ENCODE results near the gene KRTAP10-6. TPM values are rescaled to one million over a fixed set of nuclear protein-coding genes. Genes with fewer than 3 reads are reported as not detected.
A peak's percentile ranks its signal among the peaks of the same experiment; 100 is the strongest.
"Not testable (repeated sequence)": the region's sequence is repeated elsewhere in the genome, so short reads cannot be mapped to it uniquely, and the experiment has no call there.

Gene KRTAP10-6, protein sequence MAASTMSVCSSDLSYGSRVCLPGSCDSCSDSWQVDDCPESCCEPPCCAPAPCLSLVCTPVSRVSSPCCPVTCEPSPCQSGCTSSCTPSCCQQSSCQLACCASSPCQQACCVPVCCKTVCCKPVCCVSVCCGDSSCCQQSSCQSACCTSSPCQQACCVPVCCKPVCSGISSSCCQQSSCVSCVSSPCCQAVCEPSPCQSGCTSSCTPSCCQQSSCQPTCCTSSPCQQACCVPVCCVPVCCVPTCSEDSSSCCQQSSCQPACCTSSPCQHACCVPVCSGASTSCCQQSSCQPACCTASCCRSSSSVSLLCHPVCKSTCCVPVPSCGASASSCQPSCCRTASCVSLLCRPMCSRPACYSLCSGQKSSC
- not detected for total RNA-seq

DNA sequence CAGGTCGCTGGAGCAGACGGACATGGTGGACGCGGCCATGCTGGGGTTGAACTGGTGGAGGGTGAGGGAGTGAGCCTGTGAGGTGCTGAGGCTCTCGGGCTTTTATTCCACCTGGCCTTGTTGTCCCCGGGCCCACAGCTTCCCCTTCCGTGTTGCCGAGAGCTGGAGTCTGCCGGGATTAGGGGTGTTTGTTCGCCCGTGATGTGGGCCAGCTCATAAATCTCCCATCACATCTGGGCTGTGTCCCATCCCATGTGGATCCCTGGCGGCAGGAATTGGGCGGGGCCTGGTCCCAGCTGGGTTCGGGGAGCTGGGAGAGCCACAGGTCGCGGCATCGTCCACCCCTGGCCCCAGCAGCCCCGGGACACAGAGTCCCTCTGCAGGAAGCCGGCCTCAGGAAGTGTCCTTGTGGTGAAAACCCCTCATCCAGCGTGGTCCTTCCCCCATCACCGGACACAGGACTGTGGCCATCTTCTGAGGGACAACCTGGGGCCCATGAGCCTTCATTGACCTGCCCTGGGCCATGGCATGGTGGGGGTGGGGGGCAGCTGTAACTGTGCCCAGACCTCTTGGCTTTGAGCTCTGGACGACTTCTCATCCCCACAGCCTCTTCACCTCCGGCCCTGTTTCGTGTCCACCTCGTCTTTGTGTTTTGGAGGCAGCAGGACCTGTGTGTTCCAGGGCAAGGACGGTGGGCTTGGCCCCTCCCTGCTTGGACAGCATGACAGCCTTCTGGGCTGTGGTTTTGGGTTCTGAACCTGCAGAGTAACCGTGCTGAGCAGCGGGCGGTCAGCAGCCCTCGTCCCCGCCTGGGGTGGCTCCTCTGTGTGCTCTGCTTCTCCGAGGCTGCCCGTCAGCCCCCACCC is at the start of gene KRTAP10-6:
TSS of gene KRTAP10-6 (minus strand) at position 60 of the 866 bp plus-strand sequence. CDS start at position 39, 21 bp downstream.
- peak; percentile 60 for DNase-seq (ENCODE audit: low spot score)
- peak; percentile 56 for ATAC-seq

DNA sequence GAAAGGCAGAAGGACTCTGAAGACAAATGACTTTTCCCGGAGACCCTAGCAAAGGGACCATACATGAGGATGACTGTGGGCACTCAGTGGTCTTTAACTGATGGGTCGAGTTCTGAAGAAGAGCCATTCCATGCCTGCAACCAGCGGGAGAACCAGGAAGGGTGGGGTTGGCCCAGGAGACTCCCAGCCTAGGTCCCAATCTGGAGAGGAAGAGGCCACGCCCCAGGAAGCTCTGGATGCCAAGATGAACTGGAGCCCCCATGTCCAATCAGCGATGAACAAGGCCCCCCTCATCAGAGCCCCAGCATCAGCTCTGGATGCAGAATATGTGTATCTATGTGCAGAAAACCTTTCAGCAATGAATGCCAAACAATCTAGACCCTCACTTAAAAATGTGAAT is 48.5 kb upstream of the KRTAP10-6 start:
- no peak for DNase-seq (ENCODE audit: low spot score)
- ATAC-seq: no peak

DNA sequence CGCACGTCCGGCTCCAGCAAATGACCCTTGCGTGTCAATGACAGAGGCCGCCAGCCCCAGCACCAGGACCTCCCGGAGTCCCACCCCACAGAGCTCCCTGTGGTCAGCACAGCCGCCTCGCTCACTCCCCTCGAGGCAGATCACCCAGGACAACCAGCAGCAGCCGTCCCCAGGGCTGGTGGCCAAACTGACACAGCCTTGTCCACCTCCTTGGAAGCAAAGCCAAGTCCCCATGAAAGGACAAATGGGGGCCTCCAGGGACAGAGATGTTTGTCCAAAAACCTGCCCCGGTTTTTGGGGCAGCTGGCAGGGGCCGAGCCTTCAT is 47.0 kb upstream of the KRTAP10-6 start:
- no peak for DNase-seq (ENCODE audit: low spot score)
- no peak for ATAC-seq

DNA sequence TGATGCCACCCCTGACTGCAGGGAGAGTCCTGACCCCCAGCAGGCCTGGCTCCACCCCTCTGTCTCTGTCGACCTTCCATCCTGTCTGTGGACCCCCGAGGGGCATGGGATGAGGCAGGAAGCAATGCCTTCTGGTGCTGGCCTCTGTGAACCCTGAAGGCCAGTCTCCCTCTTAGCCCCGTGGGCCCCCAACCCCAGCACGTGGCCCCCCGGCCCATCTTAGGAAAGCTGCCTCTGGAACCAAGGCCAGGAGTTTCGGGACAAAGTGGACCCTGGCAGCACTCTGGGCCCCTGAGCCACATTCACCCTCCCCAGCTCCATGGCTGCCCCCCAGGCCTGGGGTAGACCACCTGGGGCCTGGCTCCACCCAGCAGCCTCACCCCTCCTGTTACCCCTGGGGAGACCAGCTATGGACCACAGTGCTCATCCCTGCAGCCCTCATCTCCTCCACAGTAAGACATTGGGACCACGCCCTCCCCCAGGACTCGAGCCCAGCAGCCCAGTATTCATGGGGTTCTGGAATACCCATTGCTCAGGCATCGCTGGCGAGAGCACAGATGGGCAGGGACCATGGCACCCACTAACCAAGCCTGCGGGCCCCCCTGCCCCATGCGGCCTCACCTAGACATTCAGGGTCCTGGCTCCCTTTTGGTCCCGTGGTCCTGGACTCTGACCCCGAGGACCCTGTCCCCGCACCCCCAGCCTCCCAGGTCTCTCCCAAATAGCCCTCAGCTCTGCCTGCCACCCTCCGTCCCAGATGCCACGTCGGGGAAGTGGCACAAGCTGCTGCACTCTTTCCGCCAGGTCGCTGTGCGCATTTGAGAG is 46.4 kb upstream of the KRTAP10-6 start:
- not testable (repeated sequence) for DNase-seq (ENCODE audit: low spot score); ATAC-seq

DNA sequence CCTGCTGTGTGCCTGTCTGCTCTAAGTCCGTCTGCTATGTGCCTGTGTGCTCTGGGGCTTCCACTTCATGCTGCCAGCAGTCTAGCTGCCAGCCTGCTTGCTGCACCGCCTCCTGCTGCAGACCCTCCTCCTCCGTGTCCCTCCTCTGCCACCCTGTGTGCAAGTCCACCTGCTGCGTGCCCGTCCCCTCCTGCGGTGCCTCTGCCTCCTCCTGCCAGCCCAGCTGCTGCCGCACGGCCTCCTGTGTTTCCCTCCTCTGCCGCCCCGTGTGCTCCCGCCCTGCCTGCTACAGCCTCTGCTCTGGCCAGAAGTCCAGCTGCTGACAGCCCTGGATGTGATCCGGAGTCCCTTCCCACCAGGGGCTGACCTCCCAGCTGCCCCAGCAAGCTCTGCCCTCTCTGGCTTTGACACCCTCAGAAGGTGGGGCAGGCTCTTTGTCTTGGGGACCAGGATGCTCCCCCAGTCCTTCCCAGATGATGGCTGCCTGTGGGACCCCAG is 45.6 kb upstream of the KRTAP10-6 start:
- DNase-seq (ENCODE audit: low spot score): not testable (repeated sequence)
- peak; percentile 43 for ATAC-seq

DNA sequence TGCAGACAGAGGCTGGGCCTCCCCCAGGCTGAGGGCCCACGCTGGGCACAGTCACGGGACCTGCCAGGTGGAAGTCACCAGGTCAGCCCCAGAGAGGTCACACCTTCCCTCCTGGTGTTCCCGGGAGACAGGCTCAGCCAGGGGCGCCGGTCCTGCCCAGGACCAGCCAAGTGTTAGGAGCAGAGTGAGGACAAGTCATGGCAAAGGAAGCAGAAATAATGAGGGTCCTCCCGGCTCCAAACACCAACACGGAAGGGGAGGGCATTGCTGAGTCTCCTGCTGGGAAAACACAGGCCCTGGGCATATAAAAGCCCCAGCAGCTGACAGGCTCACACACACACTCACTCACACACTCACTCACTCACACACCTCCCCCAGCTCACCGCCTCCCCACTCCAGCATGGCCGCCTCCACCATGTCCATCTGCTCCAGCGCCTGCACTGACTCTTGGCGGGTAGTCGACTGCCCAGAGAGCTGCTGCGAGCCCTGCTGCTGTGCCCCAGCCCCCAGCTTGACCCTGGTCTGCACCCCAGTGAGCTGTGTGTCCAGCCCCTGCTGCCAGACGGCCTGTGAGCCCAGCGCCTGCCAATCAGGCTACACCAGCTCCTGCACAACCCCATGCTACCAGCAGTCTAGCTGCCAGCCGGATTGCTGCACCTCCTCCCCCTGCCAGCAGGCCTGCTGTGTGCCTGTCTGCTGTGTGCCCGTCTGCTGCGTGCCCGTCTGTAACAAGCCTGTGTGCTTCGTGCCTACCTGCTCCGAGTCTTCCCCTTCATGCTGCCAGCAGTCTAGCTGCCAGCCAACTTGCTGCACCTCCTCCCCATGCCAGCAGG is 44.9 kb upstream of the KRTAP10-6 start, which contains the start of gene KRTAP10-10:
TSS of gene KRTAP10-10 (plus strand) at position 339 of the 833 bp plus-strand sequence. CDS start at position 401, 62 bp downstream.
- no peak for DNase-seq (ENCODE audit: low spot score)
- no peak for ATAC-seq

DNA sequence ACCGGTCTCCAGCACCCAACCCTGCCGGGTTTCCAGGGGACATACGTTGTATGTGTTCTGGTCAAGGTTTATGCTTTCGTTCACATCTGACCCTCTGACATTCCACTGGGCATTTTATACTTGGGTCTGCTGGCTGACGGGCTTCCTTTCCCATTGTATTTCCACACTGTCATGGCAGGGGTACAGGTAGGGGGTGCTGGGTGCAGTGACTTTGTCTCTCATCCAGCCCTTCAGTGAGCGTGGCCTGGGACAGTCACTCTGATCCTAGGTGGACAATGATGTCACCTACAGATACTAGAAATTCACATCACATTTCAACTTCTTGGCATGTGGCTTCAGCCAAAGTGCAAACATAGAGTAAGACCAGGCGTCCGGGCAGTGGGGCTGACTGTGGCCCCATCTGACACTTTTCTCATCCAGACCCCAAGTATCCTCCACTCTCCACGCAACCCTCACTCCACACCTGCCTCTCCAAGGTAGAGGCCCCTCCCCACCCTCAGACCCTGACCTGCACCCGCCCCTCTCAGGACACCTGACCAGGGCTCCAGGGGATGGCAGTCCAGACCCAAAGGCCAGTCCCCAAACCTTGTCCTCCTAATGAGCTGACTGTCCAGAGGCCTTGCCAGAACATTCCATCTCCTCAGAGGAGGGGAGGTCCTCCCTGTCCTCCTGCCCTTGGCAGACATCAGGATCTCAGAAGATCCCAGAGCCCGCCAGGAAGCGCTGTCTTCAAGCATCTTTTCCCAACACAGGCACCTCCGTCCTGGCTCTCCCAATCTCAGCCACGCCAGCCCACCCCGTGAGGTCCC is 44.1 kb upstream of the KRTAP10-6 start:
- ATAC-seq (no peak), DNase-seq (ENCODE audit: low spot score) (no peak)

DNA sequence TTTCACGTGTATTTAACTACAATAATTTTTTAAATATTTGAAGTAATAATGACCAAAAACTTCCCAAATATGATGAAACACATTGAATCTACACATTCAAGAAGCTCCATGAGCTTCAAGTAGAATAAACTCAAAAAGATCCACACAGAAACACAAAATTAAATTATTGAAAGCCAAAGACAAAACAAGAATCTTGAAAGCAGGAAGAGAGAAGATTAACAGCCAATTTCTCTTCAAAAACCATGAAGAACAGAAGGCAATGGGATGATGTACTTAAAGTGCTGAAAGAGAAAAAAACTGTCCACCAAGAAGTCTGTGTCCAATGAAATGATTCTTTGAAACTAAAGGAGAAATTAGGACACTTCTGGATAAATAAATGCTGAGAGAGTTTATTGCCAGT is 39.8 kb upstream of the KRTAP10-6 start:
- ATAC-seq: no peak

DNA sequence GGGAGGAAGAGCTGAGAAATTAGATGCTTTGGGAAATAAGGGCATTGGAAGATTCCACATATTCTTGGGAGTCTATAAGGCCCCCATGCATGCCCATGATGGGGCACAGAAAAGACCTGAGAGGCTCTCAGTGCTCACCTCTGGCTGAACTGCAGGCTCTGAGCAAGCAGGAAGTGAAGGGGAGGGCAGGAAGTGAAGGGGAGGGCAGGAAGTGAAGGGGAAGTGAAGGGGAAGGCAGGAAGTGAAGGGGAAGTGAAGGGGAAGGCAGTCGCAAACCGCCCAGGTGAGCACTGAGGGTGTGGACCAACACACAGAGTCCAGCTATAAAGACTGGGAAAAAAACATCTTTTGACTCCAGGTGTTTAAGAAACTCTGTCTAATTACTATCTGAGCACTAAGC is 38.1 kb upstream of the KRTAP10-6 start:
- DNase-seq (ENCODE audit: low spot score) (no peak), ATAC-seq (no peak)

More for the DNA sequence above, 39.8 kb upstream of the KRTAP10-6 start:
- DNase-seq (ENCODE audit: low spot score): no peak

DNA sequence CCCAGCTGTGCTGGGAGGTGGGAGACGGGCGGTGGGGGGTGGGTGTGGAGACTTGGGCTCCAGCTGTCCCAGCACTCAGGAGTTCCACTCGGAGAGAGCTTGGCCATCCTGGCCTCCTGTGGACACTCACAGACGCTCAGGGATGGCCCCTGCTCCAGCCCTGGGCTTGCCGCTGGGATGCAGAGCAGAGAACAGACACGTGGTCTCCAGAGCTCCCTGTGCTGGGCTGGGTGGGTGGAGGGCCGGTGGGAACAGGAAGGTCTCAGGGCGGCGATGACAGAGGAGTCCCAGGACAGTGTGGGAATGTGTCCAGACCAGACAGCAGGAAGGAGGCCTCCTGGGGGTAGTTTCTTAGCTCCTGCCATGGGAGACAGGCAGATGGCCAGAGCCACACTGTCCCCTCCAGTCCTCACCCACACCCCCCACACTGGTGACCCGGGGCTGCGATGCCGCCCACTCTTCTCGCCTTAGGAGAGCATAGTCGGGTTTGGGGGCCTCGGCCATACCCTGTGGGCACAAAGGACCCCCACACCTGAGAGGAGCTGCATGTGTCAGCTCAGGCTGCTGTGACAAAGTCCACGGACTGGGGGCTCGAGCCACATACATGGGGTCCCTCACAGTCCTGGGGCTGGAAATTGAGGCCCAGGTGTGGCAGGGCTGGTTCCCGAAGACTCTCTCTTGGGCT is 36.5 kb upstream of the KRTAP10-6 start:
- DNase-seq (ENCODE audit: low spot score) (no peak), ATAC-seq (no peak)

DNA sequence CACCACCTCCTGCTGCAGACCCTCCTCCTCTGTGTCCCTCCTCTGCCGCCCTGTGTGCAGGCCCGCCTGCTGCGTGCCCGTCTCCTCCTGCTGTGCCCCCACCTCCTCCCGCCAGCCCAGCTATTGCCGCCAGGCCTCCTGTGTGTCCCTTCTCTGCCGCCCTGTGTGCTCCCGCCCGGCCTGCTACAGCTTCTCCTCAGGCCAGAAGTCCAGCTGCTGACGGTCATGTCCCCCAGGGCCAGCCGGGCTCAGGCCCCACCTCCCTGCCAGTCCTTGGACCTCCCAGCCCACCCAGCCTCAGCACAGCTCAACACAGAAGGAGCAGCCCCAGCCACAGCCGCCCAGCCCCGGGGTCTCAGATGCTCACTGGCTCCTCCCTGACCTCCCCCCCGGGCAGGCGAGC is 35.5 kb upstream of the KRTAP10-6 start:
- not testable (repeated sequence) for DNase-seq (ENCODE audit: low spot score); ATAC-seq

DNA sequence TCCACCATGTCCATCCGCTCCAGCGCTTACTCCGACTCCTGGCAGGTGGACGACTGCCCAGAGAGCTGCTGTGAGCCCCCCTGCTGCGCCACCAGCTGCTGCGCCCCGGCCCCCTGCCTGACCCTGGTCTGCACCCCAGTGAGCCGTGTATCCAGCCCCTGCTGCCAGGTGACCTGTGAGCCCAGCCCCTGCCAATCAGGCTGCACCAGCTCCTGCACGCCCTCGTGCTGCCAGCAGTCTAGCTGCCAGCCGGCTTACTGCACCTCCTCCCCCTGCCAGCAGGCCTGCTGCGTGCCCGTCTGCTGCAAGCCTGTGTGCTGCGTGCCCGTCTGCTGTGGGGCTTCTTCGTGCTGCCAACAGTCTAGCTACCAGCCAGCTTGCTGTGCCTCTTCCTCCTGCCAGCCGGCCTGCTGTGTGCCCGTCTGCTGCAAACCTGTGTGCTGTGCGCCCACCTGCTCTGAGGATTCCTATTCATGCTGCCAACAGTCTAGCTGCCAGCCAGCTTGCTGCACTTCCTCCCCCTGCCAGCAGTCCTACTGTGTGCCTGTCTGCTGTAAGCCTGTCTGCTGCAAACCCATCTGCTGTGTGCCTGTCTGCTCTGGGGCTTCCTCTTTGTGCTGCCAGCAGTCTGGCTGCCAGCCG is 35.0 kb upstream of the KRTAP10-6 start:
- not testable (repeated sequence) for DNase-seq (ENCODE audit: low spot score); ATAC-seq

DNA sequence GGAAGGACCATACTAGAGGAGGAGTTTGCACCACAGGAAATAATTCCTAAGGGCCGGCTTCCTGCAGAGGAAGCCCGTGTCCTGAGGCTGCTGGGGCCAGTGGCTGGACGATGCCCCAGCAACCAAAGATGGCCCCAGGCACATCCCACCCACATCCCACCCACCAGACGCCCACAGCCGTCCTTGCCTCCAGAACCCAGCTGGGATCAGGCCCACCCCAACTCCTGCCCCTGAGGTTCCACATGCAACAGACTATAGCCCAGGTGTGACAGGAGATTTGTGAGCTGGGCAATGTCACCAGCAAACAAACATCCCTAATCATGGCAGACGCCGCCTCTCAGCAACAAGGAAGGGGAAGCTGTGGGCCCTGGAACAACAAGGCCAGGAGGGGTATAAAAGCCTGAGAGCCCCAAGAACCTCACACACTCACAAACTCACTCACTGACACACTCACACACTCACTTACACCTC is 34.4 kb upstream of the KRTAP10-6 start, which contains the start of gene KRTAP10-9:
TSS of gene KRTAP10-9 (plus strand) at position 421 of the 471 bp plus-strand sequence. CDS start 79 bp downstream, outside the sequence.
- ATAC-seq (no peak), DNase-seq (ENCODE audit: low spot score) (no peak)

DNA sequence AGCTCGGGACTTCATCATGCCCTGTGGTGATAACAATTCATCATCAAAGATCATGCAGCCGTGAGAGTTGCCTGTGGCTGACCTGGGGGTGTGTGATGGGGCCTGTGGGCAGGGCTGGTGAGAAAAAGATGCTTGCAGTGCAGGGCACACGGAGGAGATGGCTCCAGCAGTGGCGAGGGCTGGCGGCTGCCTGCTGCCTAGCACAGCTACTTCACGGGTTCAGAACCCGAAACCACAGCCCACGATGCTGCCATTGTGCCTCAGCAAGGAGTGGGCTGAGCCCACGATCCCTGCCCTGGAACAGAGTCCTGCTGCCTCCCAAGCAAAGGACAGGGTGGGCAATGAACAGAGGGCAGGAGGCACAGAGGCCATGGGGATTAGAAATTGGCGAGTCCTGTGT is 34.0 kb upstream of the KRTAP10-6 start:
- ATAC-seq: no peak
- DNase-seq (ENCODE audit: low spot score): no peak

DNA sequence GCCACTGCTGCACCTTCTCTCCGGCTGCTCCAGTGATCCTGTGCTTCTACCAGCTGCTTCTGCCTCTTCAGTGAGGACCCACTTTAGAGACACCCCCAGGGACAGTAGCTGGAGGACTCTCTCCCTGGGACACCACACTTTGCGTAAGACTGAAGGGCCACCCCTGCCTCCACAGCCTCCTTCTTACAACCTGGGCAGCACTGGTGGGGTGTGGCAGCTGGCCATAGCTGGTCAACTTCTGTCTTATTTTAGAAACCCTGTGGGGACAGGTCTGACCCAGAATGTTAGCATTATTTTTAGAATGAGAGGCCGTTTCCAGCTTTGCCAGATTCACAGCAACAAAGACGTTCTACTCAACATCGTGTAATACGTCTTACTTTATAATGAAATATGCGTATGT is 33.5 kb upstream of the KRTAP10-6 start:
- DNase-seq (ENCODE audit: low spot score) (no peak), ATAC-seq (no peak)

DNA sequence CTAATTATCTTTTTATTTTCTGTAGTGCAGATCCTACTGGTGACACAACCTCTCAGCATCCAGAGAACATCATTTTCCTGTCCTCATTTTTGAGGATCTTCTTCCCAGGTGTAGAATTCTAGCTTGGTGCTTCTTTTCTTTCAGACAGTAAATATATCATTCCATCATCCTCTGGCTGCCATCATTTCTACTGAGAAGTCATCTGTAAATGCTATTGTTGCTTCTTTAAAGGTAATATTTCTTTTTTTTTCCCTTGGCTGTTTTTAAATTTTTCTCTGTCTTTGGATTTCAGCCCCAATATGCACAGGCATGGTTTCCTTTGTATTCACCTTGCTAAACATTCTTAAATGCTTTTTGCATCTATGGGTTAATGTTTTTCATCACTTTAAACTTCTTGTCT is 31.3 kb upstream of the KRTAP10-6 start:
- ATAC-seq (no peak), DNase-seq (ENCODE audit: low spot score) (no peak)

DNA sequence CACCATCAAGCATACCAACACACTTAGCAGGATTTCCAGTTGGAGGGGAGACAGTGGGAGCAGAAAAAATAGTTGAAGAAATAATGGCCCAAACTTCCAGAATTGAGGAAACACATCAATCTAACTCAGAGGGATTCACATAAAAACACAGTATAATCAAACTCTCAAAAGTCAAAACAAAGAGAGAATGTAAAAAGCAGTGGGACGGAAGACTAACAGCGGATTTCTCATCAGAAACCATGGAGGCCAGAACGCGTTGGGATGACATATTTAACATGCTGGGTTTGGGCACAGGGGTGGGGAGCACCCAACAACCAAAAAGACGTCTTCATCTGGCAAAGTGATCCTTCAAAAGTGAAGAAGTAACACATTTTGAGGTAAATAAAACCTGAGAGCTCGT is 27.6 kb upstream of the KRTAP10-6 start:
- no peak for ATAC-seq

DNA sequence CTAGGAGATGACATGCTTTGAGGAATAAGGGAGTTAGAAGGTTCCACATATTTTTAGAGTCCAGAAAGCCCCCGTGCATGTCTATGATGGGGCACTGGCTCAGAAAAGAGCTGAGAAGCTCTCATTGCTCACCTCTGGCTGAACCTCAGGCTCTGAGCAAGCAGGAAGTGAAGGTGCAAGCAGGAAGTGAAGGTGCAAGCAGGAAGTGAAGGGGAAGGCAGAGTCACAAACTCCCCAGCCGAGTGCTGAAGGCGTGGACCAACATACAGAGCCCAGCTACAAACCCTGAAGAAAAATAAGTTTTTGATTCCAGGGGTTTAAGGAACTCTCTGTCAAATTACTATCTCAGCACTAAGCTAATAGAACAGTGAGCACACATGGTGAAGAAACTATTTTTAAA is 26.6 kb upstream of the KRTAP10-6 start:
- no peak for ATAC-seq
- no peak for DNase-seq (ENCODE audit: low spot score)

More for the DNA sequence above, 27.6 kb upstream of the KRTAP10-6 start:
- DNase-seq (ENCODE audit: low spot score): no peak
